HG02870 (cell line): Measurements from ENCODE around the gene CHST6.
A peak's percentile ranks its signal among the peaks of the same experiment; 100 is the strongest.
"Not testable (repeated sequence)": the region's sequence is repeated elsewhere in the genome, so short reads cannot be mapped to it uniquely, and the experiment has no call there.

Experiments used
- ATAC-seq: cut with Tn5 transposase; IDR thresholded peaks from one replicate; pipeline ENCODE4 v1.9.1; 2021; ENCODE audit warnings: mild to moderate bottlenecking, moderate library complexity; ENCODE audit not compliant: unreplicated experiment

CHST6 gene

DNA sequence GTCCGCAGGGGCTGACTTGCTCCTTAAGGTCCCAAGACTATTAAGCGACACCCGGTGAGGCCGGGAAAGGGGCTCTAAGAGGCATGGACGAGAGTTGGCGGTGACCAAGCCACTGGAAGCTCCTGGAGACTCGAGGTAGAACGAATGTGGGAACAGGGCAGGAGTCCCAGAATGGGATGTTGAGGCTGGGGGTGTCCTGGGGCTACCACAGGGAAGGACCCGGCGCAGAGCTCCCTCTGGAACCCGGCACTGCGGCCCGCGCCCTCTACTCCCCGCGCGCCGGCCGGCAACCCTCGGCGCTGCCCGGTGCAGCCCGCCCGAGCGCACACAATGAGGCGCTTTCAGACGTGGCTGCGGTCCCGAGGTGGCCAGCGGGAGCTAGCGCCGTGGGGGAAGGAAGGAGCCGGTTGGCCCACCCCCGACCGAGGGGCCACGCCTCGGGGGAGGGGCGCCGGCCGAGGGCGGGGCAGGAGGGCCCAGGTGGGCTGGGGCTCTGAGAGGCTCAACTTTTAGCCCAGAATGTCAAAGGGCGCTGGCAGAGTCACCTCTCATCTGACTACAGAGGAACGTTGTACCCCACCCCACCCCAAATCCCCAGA lies at the start of gene CHST6:
TSS of gene CHST6 (minus strand) at position 366 of the 599 bp plus-strand sequence. CDS start 15,613 bp downstream, outside the sequence.
- ATAC-seq, result peak; percentile 79

DNA sequence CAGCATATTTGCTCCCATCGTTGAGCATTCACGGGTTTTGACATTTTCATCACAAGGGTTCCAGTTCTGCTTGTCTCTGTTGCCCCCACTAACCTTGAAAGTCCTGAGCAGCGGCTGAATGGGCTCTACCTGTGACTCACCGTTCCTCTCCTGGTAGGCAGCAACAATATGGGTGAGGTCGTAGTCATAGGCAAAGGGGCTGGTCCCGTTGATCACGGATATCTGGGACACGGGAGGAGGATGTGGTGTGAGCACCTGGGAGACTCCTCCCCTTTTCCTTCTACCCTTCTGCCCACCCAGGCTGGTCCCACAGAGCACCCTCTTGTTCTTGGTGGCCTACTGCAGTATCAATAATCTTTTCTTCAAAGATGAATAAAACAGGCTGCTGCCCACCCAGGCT lies 47.2 kb upstream of the CHST6 start:
- not testable (repeated sequence) for ATAC-seq

DNA sequence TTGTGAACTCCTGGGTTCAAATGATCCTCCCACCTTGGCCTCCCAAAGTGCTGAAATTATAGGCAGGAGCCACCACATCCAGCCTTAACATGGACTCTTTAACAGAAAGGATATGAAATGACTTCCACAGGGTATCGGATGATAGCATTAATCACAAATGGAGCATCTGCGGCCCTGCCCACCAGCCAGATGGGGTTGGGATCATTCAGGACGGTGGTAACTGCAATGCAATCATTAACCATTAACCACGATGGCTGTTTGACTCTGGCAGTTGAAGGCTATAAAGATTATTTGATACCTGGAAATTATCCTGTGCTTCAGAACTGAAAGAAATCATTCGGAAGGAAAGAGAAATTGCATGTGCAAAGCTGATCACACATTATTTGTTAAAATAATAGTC lies 46.0 kb upstream of the CHST6 start:
- no peak for ATAC-seq

DNA sequence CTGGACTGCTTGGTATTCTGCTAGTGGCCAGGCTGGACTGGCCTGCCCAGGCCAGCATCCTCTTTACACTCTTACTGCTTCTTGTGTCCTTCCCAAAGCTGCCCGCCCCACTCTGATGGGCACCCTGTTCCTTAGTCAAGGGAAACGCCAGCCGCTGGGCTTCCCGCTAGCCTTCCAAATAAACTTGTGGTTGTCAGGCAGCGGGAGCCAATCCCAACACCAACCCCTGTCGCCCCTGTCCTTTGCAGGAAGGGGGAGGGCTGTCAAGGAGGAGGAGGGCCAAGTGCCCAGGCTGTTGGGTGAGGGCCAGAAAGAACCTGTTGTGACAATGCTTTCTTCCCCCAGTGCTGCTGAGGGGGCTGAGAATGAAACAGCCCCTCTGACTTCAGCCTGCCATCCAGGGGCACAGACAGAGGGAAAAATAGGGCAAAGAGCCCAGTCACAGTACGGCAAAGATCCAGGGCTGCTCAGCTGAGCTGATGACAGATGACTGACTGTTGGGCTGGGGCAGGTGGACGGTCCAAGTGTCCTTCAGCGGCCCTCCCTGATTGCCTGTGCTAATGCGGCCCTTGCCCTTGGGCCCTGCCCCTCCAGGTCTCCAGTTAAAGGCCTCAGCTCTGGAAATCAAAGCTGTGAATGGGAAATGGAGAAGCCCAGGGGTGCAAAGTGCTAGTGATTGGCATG lies 43.8 kb upstream of the CHST6 start:
- not testable (repeated sequence) for ATAC-seq

DNA sequence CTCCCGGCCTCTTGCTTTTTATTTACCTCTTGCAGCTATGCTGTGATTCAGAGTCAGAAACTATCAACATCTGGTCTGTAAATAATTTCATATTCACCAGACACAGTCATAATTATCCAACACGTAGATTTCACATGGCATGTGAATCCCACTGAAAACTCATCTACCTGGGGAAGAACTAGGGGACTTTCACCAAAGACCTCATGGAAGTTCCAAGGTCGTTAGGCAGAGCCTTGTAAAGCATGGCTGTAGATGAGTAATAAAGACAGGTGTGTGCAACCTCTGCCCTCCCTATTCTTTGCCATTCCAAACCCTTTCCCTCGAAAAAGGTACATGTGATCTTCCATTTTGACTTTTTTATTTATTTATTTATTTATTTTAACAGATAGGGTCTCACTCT lies 42.5 kb upstream of the CHST6 start:
- no peak for ATAC-seq

DNA sequence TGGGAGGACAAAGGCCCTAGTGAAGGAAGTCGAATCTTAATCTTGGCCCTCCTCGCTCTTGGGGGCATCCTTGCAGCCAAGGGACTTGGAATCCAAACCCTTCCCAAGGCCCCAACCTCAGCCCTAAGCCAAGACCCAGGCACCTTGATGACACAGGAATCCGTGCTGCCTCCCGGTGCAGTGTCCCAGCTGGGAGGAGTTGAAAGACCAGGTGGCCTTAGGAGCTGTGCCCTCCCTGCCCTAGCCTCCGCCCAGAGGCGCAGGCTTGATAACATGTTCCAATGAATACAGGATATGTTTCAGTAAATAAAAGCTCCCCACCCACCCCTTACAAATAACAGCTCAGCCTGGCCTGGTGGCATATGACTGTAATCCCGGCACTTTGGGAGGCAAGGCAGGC lies 40.7 kb upstream of the CHST6 start, which contains the start of gene CHST5:
TSS of gene CHST5 (minus strand) at position 208 of the 400 bp plus-strand sequence. CDS start 5,724 bp downstream, outside the sequence.
- ATAC-seq, result no peak

DNA sequence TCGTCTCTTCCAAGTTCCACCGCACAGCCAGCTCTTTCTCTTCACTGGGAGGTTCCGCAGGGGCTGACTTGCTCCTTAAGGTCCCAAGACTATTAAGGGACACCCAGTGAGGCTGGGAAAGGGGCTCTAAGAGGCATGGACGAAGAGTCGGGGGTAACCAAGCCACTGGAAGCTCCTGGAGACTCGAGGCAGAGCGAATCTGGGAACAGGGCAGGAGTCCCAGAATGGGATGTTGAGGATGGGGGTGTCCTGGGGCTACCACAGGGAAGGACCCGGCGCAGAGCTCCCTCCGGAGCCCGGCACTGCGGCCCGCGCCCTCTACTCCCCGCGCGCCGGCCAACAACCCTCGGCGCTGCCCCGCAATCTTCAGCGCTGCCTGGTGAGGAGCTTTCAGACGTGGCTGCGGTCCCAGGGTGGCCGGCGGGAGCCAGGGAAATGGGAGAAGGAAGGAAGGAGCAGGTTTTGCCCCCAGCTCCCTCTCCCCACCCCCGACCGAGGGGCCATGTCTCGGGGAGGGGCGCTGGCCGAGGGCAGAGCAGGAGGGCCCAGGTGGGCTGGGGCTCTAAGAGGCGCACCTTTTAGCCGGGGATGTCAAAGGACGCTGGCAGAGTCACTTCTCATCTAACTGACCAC lies 40.1 kb upstream of the CHST6 start:
- ATAC-seq, result no peak

DNA sequence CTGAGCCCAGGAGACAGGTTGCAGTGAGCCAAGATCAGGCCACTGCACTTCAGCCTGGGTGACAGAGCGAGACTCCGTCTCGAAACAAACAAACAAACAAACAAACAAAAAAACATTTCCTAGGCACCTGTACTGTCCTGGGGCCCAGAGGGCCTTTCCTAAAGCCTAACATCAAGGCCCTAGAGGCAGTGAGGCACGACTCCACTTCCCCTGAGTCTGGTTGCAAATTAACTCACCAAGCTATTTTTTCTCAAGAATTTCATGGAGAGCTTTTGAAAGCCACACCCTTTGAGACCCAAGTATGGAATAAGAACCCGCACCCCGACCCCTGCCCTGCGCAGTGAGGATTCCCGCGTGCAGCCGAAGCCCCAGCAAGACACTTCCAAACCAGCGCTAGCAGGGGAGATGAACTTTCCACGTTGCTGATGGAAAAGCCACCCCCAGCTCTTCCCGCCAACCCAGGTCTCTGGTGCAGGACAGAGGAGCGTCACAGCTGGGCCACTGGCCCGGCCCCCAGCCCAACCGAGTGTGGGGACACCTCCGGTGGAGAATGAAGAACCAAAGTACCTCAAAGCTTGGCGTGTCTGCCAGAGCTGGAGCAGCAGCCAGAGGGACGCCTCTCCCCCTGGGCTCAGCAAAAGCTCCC lies 39.4 kb upstream of the CHST6 start:
- no peak for ATAC-seq

DNA sequence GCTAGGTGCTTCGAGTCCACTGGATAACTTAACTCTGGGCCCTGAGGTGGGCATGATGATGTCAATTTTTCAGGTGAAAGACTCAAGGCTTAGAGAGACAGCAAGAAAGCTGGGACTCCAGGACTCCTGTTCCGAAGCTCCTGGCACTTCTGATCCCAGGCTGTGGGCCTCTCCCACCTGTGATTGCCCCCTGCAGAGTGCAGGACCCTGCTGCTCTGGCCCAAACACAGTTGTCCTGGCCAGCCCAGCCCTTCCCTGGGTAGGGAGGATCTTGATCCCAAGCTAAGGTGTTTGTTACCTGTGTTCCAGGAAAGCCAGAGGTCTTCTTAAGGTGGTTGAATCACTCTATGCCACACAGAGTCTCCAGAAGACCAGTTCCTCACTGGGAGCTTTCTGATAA lies 37.5 kb upstream of the CHST6 start:
- no peak for ATAC-seq

DNA sequence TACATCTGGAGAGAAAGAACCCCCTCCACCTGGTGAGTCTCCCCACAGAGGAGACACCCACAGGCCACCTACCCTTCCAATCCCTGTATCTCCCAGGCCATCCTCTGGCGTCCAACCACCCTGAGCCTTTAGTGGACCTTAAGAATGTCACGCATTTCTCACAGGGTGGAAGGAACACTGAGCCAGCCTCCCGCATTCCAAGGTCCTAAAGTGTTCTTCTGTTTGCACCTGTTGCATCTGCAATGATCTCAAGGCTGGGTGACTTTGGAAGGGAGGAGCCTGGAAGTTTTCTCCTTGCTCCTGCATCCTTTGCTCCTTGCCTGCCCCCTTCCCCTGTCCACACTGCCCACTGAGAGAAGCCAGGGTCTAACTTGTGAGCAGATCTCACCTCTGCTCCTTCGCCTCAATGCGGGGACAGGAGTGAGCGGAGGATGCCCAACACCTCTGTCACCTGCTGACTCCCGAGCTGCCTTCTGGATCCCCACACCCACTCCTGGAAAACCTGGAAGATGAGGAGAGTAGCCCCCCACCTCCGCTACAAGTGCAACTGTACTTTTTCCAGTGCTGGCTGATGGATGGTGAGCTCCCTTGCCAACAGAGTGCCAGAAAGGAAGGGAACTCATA lies 37.0 kb upstream of the CHST6 start:
- no peak for ATAC-seq

DNA sequence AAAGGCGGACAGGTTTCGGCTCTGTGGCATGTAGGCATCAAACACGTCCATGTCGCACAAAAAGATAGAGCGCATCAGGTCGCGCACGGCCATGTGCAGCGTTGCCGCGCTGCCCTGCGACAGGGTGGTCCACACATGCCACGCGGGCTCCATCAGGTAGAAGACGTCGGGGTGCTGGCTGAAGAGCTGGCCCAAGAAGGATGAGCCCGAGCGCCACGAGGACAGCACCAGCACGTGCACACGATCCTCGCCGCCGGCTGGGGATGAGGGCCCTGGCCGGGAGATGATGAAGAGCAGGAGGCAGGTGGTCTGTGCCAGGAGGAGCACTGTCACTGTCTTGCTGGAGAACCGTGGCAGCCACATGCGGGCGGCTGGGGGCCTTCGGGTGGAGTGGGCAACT lies 34.7 kb upstream of the CHST6 start:
- ATAC-seq, result no peak

DNA sequence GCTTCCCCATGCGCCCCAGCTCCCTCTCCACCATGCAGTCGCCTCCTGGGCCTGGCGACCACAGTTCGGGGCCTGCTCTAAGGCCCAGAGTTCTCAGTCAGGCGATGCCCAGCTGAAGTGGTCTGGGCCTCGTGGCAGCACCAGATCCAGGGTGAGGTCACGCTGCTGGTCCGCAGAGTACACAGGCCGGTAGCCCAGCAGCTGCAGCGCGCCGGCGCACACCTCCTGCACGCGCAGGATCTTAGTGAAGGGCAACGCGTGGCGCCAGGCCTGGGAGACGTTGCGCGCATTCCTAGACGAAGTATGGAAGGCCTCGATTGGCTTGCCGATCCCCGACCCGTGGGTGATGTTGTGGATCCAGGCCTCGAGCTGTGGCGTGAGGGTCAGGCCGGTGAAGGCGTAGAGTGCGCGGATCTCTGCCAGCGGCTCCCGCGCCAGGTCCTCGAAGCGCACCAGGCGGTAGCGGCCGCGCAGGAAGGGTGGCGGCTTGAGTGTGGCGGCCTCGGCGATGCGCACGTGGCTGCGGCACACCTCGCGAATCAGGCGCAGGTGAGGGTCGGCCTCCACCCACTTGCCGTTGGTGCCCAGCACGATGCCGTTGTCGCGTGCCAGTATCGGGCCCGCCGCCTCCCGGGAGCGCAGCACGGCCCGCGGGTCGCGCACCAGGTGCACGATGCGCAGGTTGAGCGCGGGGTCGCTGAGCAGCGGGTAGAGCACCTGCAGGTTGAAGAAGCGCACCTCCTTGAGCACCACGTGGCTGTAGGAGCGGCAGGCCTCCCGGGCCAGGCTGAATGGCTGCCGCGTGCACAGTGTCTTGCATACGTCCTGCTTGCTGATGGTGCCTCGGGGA lies 34.0 kb upstream of the CHST6 start:
- no peak for ATAC-seq

DNA sequence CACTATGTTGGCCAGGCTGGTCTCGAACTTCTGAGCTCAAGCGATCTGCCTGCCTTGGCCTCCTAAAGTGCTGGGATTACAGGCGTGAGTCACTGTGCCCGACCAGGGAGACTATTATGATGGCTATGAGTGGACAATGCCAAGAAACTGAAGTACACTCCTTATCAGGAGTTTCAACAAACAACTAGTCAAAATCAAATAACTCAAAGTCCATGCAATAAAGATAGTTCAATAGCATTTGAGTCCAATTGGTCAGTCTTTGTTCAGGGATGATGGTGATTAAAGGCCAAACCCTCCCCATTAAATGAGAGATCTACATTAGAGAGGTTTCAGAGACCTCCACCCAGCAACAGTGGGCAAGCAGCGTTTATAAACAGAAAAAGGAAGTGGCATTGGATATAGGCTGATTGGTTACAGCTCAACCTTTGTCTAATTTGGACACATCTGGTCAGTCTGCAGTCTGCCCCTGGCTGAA lies 32.6 kb upstream of the CHST6 start:
- ATAC-seq, result no peak

DNA sequence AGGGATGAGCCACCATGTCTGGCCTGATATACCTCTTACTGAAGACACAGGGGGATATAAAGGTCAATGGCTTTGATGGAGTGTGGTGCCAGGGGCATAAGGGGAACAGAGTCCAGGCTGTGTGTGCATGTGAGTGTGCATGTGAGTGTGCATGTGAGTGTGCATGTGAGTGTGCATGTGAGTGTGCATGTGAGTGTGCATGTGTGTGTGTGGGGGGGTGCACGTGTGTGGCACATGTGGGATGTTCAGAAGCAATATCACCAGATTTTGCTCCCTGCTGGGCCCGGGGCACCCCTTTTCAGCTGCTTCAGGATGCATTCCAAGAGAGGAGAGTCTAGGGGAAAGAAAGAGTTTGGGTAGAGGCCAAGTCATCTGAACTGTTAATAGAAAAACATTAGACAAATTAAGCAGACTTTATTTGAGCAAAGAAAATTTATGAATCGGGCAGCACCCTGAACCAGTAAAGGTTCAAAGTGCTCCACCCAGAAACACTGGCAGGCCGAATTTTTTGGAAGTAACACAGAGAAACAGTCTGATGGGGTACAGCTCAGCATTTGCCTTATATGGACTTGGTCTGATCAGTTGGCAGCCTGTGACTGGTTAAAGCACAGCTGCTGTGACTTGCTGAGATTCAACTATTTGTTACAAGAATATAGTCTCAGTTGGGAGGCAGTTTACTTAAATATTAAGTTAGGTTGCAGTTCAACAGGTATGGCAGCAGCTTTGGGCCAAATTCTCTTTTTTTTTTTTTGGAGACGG lies 31.0 kb upstream of the CHST6 start:
- ATAC-seq, result no peak

DNA sequence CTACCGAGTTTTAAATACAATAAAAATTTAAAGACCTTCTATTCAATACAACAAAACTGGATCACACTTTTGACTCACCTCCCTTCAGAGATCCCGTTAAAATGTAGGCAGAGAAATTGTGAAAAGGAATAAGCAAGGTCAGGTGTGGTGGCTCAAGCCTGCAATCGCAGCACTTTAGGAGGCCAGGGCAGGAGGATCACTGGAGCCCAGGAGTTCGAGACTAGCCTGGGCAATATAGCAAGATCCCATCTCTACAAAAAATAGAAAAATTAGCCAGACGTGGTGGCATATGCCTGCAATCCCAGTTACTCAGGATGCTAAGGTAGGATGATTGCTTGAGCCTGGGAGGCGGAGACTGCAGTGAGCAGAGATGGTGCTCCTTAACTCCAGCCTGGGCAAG lies 23.9 kb upstream of the CHST6 start:
- no peak for ATAC-seq

DNA sequence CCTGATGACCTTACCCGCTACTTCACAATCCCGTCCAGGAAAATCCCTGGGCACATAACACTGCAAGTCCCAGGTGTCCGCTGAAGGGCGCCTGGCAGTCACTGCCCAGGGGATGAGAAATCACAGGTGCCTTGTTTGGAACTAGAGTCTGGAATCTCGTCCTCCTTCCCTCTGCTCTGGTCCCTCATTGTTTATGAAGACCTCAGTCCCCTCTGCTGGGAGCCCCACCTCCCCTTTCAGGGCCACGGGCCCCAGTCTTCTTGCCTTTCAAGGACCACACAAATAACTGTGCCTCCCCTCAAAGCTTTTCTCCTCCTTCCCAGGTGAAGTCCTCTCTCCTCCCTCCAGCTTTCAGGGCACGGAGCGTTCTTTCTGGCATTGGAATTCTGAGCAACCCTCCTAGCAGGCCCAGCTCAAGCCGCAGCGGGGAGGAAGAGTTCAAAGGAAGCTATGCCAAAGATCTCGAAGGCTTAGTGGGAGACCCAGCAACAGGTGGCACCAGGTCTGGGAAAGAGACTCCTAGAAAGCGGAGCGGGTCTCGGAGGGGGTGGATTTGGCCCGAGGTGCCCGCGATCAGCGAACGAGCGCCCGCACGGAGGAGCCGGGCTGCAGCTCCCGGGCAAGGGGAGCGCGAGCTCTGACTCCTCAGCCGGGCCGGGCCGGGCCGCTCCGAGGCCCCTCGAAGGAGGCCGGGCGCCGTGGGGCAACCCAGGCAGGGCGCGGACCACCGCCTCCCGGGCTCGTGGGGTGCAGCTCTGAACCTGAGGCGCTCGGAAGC lies 21.1 kb upstream of the CHST6 start:
- ATAC-seq, result peak; percentile 15

DNA sequence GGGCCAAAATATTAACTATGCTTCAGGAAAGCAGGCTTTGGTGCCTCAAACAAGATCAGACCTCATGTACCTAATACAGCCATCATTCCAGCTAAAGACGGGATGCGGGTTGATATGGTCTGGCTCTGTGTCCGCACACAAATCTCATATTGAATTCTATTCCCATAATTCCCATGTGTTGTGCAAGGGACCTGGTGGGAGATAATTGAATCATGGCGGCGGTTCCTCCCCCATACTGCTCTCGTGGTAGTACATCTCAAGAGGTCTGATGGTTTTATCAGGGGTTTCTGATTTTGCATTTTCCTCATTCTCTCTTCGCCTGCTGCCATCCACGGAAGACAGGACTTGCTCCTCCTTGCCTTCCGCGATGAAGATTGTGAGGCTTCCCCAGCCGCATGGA lies 19.1 kb upstream of the CHST6 start:
- no peak for ATAC-seq

DNA sequence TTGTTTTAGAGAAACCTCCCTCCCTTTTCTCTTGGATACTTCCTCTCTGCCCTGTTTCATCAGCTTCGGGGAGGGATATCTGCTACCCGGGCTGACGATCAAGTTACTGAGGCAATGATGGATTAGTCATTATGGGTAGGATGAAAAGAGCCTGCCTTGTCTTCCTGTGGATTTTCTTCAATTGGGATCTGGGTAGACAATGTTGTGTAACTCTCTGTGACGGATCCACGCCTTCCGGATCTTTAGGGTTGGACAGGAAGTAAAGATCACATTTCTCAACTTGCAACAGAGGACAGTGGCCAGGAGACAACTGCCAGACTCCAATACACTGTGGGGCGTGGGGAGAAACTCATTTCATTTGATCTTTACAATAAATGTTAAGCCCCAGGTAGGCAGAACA lies 11.3 kb upstream of the CHST6 start:
- no peak for ATAC-seq

DNA sequence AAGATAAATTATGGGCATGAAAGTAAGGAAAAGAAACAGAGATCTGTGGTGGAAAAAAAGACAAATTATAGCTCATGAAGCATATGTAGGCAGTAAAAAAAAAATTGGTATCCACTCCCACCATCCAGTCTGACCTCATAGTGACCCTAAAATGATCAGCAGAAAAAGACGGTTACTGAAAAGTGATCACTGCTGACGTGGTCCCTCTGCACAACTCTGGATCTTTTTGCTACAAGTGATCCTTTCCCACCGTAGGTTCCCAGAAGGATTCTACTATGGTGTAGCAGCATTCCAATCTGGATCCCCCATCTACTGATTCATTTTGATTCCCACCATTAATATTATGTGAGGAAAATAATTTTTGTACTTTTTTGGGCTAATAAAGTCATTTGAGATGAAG lies 10.9 kb upstream of the CHST6 start:
- no peak for ATAC-seq
